SU-DHL-6 (cell line): Measurements from ENCODE around the gene ASB18.

Experiments used
- H2AFZ ChIP-seq: fragments of 200-600 bp; sonication (generic); 2 replicates; pipeline ENCODE4 v1.6.1; 2014; ENCODE audit warnings: low read depth, mild to moderate bottlenecking, moderate library complexity, mixed read lengths, antibody characterized with exemption, low read length; ENCODE audit not compliant: severe bottlenecking
- H3F3A ChIP-seq: fragments of 200-600 bp; shearing (Covaris generic); 2 replicates; pipeline ENCODE4 v1.6.0; 2016; ENCODE audit warnings: antibody characterized with exemption, mild to moderate bottlenecking; ENCODE audit not compliant: insufficient read depth
- H3K27ac ChIP-seq: fragments of 200-600 bp; sonication (generic); 2 replicates; pipeline ENCODE4 v1.5.1; 2016; ENCODE audit warnings: low read depth, mild to moderate bottlenecking, low read length, moderate library complexity, mixed read lengths
- H3K27me3 ChIP-seq: fragments of 200-600 bp; sonication (generic), shearing (Covaris generic); 2 replicates; pipeline ENCODE4 v1.6.0; 2014; ENCODE audit warnings: mild to moderate bottlenecking, low read length
- H3K36me3 ChIP-seq: fragments of 200-600 bp; sonication (generic); 2 replicates; pipeline ENCODE4 v1.6.1; 2014; ENCODE audit warnings: mild to moderate bottlenecking, low read length, mixed read lengths
- H3K4me2 ChIP-seq: fragments of 300-600, 200-600 bp; shearing (Covaris generic), sonication (generic); 2 replicates; pipeline ENCODE4 v1.6.0; 2014; ENCODE audit warnings: low read length, low read depth, mild to moderate bottlenecking; ENCODE audit not compliant: poor library complexity, severe bottlenecking
- H3K4me3 ChIP-seq: fragments of 200-600 bp; sonication (generic); 2 replicates; pipeline ENCODE4 v1.5.1; 2014; ENCODE audit warnings: antibody characterized with exemption, low read length, mild to moderate bottlenecking, mixed read lengths; ENCODE audit not compliant: insufficient read depth, poor library complexity, severe bottlenecking
- H3K79me2 ChIP-seq: fragments of 200-600 bp; sonication (generic); 2 replicates; pipeline ENCODE4 v1.6.1; 2014; ENCODE audit warnings: mild to moderate bottlenecking, low read length, moderate library complexity; ENCODE audit not compliant: insufficient read depth
- H3K9ac ChIP-seq: fragments of 200-600 bp; sonication (generic); 2 replicates; pipeline ENCODE4 v1.7.0; 2014; ENCODE audit warnings: mild to moderate bottlenecking, low read length
- H3K9me2 ChIP-seq: fragments of 200-600 bp; sonication (generic); replicated peaks from 2 replicates; pipeline ENCODE4 v1.6.1; 2014; ENCODE audit warnings: low read length; ENCODE audit not compliant: insufficient read depth
- H3K9me3 ChIP-seq: fragments of 200-600 bp; sonication (generic); 2 replicates; pipeline ENCODE4 v1.6.1; 2014; ENCODE audit warnings: low read length, mixed read lengths; ENCODE audit not compliant: insufficient read depth
- H4K20me1 ChIP-seq: fragments of 200-600 bp; sonication (generic); 2 replicates; pipeline ENCODE4 v1.6.1; 2014; ENCODE audit warnings: low read depth, mild to moderate bottlenecking, antibody characterized with exemption, low read length, moderate library complexity, mixed read lengths
- CTCF ChIP-seq: fragments of 200-600 bp; sonication (generic); IDR thresholded peaks from one replicate; pipeline ENCODE4 v1.5.1; 2017; ENCODE audit warnings: antibody characterized with exemption, mild to moderate bottlenecking, low read length, moderate library complexity; ENCODE audit not compliant: insufficient read depth, poor library complexity, severe bottlenecking
- EZH2phosphoT487 ChIP-seq: fragments of 200-600 bp; sonication (generic), shearing (Covaris generic); conservative IDR thresholded peaks from 2 replicates; pipeline ENCODE4 v1.6.1; 2018; ENCODE audit warnings: mild to moderate bottlenecking, antibody characterized with exemption, low read length, moderate library complexity, mixed read lengths

Gene ASB18

DNA sequence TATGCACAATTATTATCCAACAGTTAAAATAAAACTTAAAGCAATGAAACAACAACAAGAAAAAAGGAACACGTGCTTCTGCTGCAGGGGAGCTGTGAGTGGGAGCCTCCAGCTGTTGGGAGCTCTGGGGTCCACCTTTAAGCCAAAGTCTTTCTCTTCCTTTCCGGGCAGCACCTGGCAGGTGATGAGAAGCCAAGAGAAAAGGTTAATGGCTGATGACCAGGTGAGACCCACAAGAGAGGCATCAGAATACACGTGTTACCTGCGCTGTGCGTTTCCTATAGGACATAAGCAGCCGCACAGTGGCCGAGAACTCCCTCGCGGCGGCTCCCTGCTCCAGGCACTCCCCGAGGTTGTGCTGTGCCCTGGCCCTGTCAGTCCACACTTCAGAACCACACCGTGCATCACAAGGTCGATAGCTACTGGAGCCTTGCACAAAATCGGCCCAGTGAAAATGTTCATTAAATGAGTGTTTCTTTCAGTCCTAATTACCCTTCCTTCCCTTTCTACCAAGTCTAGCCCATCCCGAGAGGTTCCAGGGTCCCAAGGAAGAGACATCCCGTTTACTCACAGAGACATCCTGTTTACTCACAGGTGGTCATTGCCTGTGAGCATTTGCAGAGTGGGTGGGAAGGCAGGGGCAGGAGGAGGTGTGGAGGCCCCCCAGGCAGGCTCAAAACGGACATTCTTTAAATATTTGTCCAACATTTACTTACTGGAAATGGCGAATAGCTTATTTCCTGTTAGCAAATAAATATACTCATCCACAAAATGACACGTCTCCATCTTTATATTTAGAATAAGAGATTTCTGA is 44.9 kb upstream of the ASB18 start:
- no peak overlapping the region for H3K4me3 ChIP-seq
- no peaks in the 10 kb centered on the region for H3K27me3 ChIP-seq
- no peak overlapping the region for H2AFZ ChIP-seq
- no peak overlapping the region for H3K27ac ChIP-seq
- no peak overlapping the region for H3K4me2 ChIP-seq
- H3K9me3 ChIP-seq = no peaks in the 10 kb centered on the region
- no peaks in the 10 kb centered on the region for H3K9me2 ChIP-seq
- no peaks in the 10 kb centered on the region for H3K79me2 ChIP-seq
- H3F3A ChIP-seq = no peaks in the 10 kb centered on the region
- H3K36me3 ChIP-seq = no peaks in the 10 kb centered on the region
- H3K9ac ChIP-seq = no peak overlapping the region
- H4K20me1 ChIP-seq = no peaks in the 10 kb centered on the region
- no peak for TF ChIP-seq CTCF
- no peak for TF ChIP-seq EZH2phosphoT487

DNA sequence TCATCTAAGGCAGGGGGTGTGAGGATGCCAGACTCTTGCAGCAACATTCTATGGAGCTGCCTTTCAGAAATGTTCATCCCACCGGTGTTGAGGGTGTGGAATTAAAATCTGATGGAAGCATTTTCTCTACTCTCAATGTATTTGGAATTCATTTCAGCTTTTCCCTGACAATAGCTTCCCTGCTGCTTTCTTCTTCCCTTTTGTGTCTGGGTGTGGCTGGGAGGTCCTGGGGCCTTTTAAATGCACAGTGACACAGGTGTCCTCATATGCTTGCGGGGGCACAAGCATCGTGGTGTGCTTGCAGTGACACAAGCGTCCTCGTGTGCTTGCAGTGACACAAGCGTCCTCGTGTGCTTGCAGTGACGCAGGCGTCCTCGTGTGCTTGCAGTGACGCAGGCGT is 43.4 kb upstream of the ASB18 start:
- Histone ChIP-seq H3K9me2 (no peaks in the 10 kb centered on the region), H3F3A (no peaks in the 10 kb centered on the region), H3K27ac (no peak overlapping the region), H3K79me2 (no peaks in the 10 kb centered on the region), H4K20me1 (no peaks in the 10 kb centered on the region), H3K4me2 (no peak overlapping the region), H3K27me3 (no peaks in the 10 kb centered on the region), H3K9me3 (no peaks in the 10 kb centered on the region), H3K36me3 (no peaks in the 10 kb centered on the region), H3K4me3 (no peak overlapping the region), H2AFZ (no peak overlapping the region), H3K9ac (no peak overlapping the region)
- no peak for TF ChIP-seq CTCF
- TF ChIP-seq EZH2phosphoT487 = no peak

GRCh38 chr2:236306825-236307540 is 42.8 kb upstream of the ASB18 start:
- Histone ChIP-seq H3K4me3 (no peak overlapping the region), H3K27me3 (no peaks in the 10 kb centered on the region), H3F3A (no peaks in the 10 kb centered on the region), H2AFZ (no peak overlapping the region), H3K79me2 (no peaks in the 10 kb centered on the region), H4K20me1 (no peaks in the 10 kb centered on the region), H3K9me2 (no peaks in the 10 kb centered on the region), H3K9me3 (no peaks in the 10 kb centered on the region), H3K4me2 (no peak overlapping the region), H3K27ac (no peak overlapping the region), H3K9ac (no peak overlapping the region), H3K36me3 (no peaks in the 10 kb centered on the region)
- TF ChIP-seq EZH2phosphoT487 (no peak), CTCF (no peak)
